GM12872 (cell line): ENCODE measurements around the gene DDX52.

Source experiments
- TF ChIP-seq, protein P1 (sequence below): IDR thresholded peaks from 3 replicates; pipeline ENCODE4 v1.5.1; 2011; ENCODE audit warnings: low read depth, mild to moderate bottlenecking, low read length, moderate library complexity; ENCODE audit not compliant: insufficient read depth

Gene DDX52

DNA sequence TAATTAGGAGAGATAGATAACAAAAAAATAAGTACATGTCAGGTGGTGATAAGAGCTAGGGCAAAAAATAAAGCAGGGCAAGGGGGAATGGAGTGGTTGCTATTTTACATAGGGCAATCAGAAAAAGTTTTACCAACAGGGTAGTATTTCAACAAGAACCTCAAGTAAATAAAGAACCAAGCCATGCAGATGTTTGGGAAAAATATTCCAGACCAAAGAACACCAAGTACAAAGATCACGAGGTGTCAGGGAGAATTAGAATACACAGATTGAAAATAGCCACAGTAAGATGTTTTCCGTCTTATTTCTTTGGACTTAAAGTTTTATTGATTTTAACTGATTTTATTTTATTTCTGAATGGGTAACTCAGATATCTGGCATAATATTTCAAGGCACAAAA is 45.1 kb downstream of the DDX52 start:
- TF ChIP-seq, protein P1, sequence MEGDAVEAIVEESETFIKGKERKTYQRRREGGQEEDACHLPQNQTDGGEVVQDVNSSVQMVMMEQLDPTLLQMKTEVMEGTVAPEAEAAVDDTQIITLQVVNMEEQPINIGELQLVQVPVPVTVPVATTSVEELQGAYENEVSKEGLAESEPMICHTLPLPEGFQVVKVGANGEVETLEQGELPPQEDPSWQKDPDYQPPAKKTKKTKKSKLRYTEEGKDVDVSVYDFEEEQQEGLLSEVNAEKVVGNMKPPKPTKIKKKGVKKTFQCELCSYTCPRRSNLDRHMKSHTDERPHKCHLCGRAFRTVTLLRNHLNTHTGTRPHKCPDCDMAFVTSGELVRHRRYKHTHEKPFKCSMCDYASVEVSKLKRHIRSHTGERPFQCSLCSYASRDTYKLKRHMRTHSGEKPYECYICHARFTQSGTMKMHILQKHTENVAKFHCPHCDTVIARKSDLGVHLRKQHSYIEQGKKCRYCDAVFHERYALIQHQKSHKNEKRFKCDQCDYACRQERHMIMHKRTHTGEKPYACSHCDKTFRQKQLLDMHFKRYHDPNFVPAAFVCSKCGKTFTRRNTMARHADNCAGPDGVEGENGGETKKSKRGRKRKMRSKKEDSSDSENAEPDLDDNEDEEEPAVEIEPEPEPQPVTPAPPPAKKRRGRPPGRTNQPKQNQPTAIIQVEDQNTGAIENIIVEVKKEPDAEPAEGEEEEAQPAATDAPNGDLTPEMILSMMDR = no peak

DNA sequence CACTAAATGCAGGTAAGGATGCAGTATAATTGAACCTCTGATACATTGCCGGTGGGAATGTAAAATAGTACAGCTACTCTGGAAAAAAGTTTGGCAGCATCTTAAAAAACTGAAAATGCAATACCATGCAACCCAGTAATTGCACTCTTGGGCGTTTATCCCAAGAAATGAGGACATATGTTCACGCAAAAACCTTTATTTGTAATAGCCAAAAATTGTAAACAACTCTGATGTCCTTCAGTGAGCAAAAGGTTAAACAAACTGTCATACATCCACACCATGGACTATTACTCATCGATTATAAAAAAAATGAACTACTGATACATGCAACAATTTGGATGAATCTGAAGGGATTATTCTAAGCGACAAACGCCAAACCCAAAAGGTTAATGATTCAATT is 51.0 kb downstream of the DDX52 start:
- TF ChIP-seq, protein P1 = no peak

DNA sequence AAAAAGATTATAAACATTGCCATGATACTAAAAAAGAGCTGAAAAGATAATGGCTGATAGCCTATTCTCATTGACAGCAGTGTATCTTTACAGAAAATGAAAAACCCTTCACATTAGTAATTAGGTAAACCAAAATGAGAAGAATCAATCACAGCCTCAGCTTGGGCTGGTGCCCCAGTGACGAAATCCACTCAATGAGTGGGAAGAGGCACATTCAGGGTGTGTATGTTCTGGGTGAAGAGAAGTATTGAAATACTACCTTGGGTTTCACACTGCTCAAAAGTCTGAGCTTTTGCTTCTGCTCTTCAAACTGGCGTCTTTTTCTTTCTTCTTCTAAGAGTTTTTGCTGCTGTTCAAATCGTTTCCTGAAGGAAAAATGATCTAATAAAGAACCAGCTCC is 58.2 kb downstream of the DDX52 start:
- TF ChIP-seq, protein P1 = no peak

DNA sequence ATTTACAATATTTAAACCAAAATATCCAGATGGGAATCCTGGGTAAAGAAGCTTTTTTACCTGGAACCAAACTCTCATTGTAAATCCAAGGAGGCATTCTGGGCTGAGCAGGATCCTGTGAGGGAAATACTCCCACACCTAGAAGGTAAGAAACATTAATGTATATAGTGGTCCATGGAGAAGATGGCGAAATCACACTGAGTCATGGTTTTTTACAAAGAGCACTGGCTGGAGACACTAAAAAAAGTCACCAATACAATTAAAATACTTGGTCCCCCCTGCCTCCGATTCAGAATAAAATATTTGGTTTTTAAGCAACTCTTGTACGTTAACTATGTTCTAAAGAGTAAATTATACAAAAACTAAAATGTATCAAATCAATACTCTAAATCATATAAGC is 67.0 kb downstream of the DDX52 start:
- TF ChIP-seq, protein P1 = no peak

DNA sequence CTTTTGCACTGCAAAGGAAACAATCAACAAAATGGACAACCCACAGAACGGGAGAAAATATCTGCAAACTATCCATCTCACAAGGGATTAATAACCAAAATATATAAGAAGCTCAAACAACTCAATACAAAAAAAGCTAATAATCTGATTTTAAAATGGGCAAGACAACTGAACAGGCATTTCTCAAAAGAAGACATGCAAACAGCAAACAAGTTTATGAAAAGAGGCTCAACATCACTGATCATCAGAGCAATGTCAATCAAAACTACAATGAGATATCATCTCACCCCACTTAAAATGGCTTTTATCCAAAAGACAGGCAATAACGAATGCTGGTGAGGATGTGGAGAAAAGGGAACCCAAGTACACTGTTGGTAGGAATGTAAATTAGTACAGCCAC is 68.8 kb downstream of the DDX52 start:
- TF ChIP-seq, protein P1 = no peak

DNA sequence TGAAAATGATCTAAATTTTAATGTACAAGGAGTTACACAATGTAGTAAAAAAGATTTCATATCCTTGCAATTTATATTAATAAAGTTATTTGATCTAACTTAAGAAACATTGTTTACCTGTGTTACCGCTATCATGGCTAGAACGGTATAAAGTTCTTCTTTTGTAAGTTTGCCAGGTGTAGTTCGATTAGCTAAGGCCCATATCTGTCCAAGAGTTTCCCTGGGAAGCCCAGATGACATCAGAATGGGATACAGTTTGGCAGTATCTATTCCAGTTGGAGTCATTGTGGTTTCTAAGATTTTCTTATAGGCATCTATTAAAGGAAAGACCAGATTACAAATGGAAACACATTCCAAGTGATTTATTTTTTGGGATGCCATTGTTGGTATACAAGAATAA is 71.6 kb downstream of the DDX52 start:
- TF ChIP-seq, protein P1 = no peak

DNA sequence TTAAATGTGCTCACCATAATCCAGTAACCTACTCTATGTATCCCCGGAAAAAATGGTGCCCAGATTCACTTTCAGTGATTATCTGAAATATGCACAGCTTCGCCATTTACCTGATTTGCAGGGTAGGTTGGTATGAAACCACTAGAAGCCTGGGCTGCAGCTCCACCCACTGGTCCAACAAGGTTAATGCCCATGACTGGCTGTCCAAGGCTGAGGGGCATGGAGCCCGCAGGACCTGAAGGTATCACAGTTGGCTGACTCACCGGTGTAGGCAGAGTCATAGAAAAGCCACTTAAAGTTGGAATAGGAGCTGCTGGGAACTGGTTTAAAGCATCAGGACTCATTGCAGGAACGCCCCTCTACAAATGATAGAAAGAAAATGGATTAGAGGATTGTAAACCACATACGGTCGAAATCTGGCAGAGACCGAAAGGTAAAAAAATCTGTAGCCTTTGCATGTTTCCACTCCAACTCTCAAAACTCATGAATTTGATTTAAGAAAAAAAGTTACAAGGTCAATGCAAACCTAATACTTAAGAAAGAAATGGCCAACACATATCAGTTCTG is 72.6 kb downstream of the DDX52 start:
- TF ChIP-seq, protein P1 = peak; percentile 53

DNA sequence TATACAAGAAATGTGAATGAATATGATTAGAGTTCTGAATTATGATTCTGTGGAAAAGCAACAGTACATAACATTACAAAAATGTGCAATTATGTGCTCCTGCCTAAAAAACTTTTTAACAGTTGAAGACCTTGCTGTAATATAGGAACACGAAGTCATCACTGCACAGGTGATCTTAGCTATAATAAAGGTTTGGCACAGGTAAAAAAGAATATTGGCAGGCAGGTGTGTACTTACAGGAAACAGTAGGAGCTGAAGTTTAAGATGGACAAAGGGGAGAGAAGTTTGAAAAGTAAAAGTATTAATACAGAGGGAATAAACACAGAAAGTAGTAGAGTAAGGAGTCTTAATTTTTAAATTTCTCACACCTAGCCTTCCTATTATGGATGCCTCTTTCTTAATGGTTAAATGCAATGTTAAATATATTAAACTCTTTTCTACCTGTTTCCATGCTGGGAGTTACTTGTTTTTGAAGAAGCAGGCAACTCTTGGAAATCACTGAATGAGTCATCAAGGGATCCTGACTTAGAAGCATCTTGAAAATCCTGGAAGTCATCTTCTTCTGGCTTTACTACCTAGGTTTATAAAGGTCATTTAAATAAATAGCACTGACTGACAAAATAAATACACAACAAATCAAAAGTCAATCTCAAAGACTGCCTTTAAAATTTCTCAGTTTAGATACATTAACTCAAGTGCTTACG is 74.7 kb downstream of the DDX52 start:
- TF ChIP-seq, protein P1 = no peak
